CD4-positive, alpha-beta T cell treated with Interleukin-21 for 1 hour (primary cell): ENCODE results near the gene GTF2F2.
A peak's percentile ranks its signal among the peaks of the same experiment; 100 is the strongest.

Experiments used
- DNase-seq: peaks from one replicate; pipeline ENCODE4 v3.0.0-alpha.2; 2020

The GTF2F2 gene, protein sequence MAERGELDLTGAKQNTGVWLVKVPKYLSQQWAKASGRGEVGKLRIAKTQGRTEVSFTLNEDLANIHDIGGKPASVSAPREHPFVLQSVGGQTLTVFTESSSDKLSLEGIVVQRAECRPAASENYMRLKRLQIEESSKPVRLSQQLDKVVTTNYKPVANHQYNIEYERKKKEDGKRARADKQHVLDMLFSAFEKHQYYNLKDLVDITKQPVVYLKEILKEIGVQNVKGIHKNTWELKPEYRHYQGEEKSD

DNA sequence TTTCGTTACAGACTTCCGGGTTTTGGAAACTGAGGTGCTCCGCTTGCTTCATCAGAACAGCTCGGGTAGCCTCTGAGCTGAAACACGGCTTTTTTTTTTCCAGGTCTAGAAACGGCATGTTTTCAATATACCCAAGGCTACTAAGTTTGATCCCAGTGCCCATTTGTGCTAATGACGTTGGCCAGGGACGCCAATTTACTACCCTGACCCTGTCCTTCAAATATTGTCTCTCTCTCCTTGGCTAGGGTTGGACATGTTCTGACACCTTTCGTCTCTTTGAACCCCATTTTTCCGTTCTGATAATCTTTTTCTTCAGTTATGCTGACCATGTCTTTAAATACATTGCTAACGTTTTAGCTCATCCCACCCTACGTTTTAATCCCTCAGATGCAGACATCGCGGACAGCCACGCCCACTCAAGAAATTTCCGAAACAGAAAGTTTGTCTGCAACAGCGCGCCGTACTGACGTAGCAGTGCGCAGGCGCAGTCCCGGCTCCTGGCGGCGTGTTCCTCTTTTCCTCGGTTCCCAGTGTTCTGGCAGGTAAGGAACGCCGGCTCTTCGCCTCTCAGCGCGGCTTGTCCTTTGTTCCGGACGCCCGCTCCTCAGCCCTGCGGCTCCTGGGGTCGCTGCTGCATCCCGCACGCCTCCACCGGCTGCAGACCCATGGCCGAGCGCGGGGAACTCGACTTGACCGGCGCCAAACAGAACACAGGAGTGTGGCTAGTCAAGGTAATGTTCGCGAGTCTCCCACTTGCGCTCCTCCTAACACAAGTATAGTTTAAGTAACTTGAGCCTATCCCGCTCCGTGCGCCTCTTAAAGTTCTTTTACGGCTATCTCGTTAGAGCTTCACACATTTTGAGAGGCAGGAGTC lies at the start of gene GTF2F2:
GTF2F2 (plus strand) TSS at position 520 of the 874 bp plus-strand sequence; CDS start at position 666, 146 bp downstream.
- DNase-seq = peak; percentile 90

DNA sequence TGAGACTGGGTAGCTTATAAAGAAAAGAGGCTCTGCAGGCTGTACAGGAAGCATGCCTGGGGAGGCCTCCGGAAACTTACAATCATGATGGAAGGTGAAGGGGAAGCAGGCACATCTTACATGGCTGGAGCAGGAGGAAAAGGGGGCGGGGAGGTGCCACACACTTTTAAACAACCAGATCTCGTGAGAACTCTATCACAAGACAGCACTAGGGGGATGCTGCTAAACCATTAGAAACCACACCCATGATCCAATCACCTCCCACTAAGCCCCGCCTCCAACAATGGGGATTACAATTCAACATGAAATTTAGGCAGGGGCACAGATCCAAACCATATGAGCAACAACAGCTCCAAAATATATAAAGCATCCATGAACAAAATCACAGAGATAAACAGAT lies 46.5 kb upstream of the GTF2F2 start:
- no peak for DNase-seq

DNA sequence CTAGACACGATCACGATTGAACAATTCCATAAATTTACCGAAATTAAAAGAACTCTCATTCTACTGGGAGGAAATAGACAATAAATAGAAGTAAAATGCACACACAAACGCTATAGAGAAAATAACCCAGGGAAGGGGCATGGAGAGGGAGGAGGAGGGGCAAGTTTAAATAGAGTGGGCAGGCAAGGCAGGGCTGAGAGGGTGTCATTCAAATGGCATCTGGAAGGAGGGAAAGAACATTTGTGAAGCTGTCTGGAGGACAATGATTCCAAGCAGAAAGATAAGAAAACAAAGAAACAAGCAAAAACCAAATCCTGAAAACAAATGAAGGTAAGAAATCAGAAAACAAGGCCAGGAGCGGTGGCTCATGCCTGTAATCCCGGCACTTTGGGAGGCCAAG lies 45.6 kb upstream of the GTF2F2 start:
- DNase-seq = no peak

DNA sequence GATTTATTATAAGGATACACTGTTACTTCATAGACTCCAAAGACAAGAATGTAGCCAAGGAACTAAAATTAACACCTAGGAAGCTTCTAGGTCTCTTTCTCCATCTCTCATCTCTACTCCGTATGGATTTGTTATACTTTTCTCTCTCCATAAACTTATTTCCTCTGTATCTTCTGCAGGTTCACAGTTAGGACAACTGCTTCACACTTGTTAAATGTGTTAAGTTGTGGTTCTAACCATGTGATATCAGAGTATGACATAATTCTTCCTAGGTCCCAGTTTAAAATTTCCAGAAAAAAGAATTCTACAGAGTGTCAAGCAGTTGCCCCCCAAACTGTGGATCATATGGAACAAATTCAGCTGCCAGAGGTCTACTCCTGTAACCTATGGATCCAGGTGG lies 42.3 kb upstream of the GTF2F2 start:
- DNase-seq = no peak

DNA sequence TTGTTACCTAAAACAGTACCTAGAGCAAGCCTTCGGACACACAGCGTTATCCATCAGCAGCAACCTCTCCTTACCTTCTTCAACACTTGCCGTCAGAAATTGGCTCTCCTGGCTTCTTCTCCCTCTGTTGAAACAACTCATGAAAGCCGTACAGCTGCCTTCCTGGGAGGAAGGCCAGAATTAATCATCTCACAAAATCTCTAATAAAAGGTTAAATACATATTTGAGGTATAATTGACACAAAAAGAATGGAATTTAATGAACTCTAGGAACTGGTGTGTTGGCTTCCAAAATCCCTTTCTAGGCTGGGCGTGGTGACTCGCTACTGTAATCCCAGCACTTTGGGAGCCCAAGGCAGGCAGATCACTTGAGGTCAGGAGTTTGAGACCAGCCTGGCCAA lies 37.3 kb upstream of the GTF2F2 start:
- DNase-seq = no peak

DNA sequence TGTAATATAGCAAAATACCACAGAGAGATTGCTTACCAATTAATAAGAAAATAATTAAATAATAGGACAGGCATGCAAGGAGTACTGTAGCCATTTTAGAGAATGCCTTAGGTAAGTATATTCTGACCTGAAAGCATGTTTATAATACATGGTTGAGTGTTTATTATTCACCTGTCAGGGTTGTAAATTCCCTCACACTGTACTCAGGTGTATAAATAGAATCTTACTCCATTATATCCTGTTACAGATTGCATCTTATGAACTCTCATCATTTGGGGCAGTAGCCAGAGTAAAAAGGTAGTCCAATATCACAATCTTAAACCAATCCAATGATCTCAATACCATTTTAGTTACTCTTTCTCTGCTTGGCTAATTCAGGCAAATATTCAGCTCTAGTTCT lies 35.8 kb upstream of the GTF2F2 start:
- DNase-seq = no peak

DNA sequence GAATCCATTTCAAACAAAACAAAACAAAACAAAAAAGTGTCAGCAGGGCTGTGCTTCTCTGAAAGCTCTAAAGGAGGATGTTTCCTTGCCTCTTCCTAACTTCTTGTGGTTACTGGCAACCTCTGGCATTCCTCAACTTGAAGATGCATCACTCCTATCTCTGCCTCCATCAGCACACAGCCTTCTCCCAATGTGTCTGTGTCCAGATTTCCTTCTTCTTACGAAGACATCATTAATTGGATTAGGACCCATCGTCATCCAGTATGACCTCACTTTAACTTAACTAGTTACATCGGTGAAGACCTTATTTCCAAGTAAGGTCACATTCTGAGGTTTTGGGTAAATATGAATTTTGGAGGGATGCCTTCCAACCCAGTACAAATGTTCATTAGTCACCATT lies 33.8 kb upstream of the GTF2F2 start:
- DNase-seq = no peak

DNA sequence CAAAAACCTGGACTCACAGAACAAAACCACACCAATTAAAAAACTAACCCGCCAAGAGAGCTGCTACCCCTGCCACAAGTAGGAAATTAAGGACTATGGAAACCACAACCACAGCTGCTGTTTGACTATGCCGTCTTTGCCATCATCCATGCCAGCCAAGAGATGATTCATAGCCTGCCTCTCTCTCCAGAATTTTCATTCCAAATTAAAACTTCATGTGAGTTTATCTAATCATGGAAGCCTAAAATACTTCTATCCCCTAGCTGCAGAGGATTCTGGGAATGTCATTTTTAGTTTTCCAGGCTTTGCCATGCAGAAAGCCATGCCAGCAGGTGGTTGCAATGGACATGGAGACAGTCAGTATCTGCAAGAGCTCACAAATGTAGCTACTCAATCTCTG lies 27.6 kb upstream of the GTF2F2 start:
- no peak for DNase-seq

DNA sequence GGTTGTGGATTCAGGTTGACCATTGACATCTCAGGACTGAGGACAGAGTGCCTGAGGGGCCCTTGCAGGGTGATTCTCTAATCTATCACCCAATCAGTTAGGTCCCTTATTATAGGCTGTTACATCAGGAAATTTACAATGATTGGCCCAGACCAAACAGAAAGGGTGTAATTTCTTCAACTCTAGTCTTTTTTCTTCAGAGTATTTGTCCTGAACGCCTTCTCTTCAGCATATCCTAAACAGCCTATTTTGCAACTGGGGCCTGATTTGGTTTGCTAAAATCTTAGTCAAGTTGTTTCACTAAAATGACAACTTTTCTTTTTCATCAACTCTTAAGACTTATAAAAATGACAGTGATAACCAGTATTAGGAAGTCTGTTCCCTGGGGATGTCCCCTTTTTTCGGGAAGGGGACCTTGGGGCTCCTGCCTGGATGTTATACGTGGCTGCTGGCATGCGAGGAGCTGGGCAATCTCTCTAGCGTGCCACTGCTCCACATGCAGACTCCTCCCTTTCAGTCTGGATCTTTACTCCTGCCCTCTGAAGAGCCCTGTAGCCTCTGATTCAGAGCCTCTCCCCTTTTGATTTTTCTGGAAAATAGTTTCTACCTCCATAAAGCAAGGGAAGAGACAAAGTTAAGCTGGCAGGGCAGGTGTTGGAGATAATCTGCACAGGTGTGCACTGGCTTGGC lies 19.6 kb upstream of the GTF2F2 start:
- DNase-seq = no peak

DNA sequence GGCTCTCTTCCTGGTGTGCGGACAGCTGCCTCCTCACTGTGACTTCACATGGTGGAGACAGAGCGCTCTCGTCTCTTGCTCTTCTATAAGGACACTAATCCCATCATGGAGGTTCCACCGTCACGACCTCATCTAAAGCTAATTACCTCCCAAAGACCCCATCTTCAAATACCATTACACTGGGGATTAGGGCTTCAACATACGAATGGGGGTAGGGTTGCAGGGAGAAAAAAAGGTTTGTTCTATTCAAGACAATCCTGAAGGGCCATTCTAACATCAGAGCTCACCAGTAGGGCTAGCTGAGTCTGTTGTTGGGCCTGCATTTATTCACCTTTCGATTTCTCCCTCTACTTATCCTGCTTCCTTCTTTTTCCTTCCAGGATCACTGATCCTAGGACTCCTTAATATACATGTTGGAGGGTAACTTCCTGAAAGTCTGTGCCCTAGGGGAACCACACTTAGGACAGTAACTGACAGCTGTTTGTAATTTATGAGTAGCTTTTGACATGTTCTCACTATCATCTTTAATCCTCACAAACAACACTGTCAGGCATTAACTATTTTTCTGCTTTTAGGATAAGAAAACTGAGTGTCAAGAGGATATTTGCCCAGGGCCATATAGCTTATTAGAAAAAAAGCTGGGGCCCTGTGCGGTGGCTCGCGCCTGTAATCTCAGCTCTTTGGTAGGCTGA lies 18.8 kb upstream of the GTF2F2 start:
- no peak for DNase-seq

DNA sequence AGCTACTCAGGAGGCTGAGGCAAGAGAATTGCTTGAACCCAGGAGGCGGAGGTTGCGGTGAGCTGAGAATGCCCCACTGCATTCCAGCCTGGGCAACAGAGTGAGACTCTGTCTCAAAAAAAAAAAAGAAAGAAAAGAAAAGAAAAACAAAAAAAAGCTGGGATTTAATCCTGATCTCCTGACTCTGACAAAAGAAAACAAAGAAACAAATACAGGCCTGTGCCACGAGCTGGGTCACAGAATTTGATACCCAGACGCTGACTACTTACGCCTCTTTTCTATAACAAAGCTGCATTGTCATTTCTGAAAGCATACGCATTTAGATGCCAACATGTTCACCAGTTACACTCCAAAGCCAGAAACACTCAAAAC lies 18.2 kb upstream of the GTF2F2 start:
- DNase-seq = no peak

DNA sequence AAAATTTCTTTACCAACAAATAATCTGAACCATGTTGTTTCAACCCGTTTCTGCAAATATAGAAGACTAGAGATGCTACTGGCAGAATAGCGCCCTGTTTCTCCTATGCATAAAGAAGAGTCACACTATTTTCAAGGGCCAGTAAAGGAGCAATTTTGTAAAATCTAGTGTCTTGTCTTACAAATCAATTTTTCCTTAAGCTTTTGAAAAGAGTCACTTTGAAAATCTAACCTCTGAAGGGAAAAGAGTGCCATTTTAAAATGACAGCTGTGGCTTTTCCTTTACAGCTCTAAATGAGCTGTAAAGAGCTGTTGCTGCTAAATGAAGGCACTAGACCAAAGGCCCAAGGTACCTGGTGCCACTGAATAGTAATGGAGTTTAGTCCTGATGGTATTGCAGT lies 16.9 kb upstream of the GTF2F2 start:
- no peak for DNase-seq

DNA sequence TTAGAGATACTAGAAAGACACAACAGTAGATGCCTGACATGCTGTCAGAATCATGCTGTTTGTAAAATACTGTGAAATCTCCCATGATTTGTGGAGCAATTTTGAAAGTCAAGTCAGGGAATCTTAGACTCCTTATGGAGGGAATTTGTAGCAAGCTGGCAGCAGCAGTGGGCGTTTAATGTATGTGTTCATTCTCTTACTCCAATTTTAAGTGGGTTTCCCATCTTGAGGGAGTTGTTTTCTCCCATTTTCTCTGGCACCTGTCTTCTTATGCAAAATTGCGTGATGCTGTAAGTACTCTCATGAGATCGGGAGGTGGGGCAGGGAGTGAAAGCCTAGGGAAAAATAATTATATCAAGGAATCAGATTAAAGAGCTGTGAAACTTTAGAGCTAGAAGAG lies 16.0 kb upstream of the GTF2F2 start:
- DNase-seq = no peak

DNA sequence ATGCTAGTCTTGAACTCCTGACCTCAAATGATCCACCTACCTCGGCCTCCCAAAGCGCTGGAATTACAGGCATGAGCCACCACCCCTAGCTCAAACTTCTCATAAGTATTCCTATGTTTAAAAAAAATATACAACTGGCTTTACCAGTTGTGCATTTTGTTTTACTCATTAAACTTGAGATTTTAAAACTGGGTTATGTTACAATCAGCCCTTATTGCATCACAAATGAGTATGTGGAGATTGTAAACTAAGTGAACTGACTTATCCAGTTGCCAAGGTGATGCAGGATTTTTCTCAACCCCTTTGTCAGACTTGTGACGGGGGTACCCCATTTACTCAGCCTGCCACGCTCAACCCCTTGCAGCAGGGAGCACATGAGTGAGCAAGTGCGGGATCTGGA lies 14.4 kb upstream of the GTF2F2 start:
- no peak for DNase-seq

DNA sequence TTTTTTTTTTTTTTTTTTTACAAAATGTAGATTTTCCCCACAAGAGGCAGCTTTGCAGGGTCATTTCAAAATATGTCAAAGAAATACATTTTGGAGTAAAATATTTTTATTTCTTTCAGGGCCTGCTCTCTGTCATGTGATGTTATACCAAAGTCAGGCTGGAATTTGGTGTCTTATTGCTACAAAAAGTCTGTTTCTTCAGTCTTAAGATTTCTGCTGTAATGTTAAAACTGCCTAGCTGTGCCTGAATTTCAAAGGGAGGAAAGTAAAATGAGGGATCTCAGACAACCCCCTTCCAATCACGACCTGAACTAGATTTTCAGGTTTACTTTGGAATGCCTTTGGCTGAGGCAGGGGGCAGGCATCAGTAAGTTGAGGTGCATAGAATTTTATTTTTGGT lies 12.8 kb upstream of the GTF2F2 start:
- DNase-seq = no peak

DNA sequence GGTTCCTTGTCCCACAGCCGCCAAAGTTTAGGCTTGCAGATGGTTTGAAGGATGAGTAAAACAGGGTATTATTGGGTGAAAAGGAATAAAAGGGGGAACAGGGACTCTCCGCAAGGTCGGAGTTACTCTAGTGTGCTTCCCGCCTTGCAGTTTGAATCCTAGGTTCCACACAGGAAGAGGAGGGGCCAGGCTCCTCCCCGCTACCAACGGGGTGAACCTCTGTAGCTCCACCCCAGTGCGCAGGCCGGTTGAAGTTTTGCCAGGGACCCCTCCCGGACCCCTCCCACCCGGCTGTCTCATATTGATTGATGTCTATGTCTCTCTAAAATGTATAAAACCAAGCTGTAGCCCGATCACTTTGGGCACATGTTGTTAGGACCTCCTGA lies 11.6 kb upstream of the GTF2F2 start:
- DNase-seq = peak; percentile 8

DNA sequence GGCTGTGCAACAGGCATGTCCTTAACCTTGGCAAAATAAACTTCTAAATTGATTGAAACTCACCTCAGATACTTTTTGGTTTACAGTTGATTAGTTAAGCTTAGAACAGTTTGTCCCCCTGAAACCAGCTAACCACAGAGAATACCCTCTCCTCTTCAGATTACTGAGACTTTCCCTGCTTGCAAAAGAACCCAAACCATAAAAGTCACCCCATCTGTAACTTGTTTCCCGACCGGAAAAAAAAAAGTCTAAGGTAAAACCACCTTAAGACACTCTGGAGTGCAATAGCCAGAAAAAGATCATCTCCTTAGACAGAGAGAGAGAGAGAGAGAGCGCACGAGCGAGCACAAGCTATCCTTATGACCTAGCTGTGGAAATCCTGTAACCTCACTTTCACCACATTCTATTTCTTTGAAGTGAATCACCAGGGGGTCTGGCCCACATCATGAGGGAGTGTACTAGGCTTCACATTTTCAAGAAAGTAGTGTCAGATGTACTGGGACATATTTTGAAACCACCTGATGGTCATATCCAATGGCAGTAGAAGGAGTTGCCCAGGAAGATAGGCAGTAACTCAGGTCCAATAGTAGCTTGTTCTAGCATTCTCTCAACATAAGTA lies 11.1 kb upstream of the GTF2F2 start:
- DNase-seq = no peak

DNA sequence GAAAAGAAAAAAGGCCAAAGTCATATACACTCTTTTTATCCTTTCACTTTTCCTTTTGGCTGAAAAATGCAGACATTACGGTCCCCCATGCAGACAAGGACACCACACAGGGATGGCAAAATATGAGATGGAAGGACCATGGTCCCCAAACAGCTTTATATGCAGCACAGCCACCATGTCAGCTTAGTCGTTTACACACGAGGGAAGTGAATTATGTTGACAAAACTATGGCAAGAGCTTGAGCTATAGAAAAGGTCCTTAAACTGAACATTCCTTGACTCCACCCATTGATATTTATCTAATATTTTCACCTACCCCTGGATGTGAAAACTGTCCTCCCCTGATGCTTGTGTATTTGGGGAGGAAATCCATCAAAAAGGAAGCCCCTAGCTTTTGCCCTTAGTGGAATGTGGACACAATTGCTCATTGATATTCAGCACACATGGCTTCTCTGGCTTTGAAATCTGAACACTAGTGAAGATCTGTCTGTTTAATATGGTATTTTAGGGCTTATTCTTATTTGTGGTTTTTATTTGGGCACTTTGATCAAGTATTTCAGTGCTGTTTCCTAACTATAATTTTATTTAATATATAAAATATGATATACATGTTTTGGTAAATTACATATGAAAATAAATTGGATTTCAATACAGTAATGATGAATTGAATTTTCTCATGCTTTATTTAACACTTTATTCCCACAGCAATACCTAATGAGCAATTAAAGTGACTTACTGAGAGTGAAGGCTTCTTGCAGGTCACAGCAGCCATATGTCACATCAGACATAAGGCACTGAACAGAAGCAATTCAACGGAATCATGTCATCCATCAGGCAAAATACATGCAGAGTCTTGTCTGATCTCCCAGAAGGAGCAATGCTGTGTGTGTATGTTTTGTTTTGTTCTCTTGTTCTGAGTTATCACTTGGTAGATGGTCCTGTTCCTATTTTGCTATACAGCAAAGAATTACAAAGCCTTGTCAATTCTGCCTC lies 6.8 kb upstream of the GTF2F2 start:
- DNase-seq = no peak

DNA sequence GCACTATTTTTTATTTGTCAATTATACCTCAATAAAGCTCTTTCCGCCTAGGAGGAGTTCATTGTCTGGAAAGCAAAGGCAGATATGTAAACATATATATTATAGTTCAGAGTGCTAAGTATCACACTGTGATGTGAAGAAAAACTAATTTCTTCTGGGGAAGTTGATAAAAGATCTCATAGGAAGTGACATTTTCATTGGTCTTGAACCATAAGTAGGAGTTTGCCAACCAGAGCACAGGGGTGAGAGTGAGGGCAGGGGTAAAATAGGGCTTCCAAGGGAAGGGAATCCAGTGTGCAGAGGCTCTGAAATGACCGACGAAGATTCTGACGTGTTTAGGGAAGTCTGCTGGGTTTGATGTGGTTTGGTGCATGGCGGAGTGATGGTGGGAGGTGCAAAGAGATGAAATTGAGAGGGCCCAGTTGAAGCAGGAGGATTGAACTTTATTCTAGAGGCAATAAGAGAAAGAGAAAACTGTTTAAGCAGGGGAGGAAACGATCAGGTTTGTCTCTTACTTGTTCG lies 780 bp upstream of the GTF2F2 start:
- peak; percentile 80 for DNase-seq

DNA sequence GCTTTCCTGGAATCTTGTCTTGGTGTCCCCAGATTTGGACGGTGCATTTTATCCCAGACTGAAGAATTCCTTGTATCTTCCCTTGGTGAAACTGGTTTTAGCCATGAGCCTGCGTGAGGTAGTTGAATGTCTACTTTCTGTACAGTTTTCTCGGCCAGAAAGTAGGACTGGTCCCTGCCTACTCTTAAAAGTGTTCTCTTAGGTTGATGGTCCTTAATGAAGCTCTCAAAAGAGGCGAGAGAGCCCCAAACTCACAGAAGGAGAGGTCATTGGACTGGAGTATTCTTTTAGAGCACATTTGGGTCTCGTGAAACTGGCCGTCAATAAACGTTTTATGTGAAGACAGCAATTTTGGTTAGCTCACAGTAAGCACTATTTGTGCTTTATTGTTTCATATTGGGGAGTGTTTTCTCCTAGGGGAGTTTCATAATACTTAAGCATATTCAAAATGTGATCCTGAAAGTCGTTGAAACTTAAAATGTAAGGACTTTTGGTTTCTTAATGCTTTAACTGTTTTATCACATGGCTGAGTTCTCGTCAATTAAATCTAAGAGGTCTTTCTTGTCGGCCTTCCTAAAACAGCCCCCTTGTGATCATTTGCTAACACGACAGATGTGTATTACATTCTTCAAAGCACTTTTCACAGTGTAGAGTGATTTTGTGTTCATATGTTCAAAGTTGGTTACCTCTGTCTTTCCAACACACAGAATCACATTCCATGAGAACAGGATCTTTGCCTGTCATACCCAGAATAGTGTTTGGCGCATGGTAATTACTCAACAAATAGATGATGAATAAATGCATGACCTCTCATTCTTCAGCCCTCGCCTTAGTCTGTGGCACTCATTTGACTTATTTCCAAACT lies 889 bp downstream of the GTF2F2 start:
- DNase-seq = peak; percentile 13
